Neural progenitor cell (in vitro differentiated cells): ENCODE data around the gene SUPT3H.

Experiments
- EZH2 ChIP-seq: fragments of 200-600 bp; sonication (generic); IDR thresholded peaks from 2 replicates; pipeline ENCODE4 v1.6.1; 2017; ENCODE audit warnings: antibody characterized with exemption, mild to moderate bottlenecking, moderate library complexity
- EZH2phosphoT487 ChIP-seq: fragments of 200-600 bp; sonication (generic); IDR thresholded peaks from 2 replicates; pipeline ENCODE4 v1.6.1; 2017; ENCODE audit warnings: antibody characterized with exemption
- TF ChIP-seq, protein P1 (sequence below): fragments of 200-600 bp; sonication (generic); IDR thresholded peaks from 2 replicates; pipeline ENCODE4 v1.5.1; 2017; ENCODE audit warnings: antibody characterized with exemption, mild to moderate bottlenecking

DNA sequence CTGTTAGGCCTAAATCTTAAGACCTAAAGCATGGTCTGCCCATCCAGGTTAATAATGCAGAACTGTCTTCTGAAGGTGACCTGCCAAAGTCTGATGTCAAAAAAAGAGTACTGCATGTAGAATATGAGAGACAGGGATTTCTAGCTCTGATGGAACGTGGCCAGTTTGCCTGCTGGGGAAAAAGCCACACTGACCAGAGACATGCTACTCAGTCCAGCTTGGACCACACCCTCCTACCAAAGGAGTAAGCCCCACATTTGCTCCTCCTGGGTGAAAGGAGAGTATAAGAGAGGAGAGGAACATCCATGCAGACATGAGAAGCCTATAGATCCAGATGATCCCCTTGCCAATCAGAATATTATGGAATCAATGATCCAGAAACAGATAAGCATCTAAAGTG is 279.5 kb downstream of the SUPT3H start:
- TF ChIP-seq, protein P1, sequence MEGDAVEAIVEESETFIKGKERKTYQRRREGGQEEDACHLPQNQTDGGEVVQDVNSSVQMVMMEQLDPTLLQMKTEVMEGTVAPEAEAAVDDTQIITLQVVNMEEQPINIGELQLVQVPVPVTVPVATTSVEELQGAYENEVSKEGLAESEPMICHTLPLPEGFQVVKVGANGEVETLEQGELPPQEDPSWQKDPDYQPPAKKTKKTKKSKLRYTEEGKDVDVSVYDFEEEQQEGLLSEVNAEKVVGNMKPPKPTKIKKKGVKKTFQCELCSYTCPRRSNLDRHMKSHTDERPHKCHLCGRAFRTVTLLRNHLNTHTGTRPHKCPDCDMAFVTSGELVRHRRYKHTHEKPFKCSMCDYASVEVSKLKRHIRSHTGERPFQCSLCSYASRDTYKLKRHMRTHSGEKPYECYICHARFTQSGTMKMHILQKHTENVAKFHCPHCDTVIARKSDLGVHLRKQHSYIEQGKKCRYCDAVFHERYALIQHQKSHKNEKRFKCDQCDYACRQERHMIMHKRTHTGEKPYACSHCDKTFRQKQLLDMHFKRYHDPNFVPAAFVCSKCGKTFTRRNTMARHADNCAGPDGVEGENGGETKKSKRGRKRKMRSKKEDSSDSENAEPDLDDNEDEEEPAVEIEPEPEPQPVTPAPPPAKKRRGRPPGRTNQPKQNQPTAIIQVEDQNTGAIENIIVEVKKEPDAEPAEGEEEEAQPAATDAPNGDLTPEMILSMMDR, result no peak
- TF ChIP-seq EZH2 (no peak), EZH2phosphoT487 (no peak)
